ENCODE measurements around the gene TOPAZ1. TPM values are rescaled to one million over a fixed set of nuclear protein-coding genes. Genes with fewer than 3 reads are reported as not detected.
A peak's percentile ranks its signal among the peaks of the same experiment; 100 is the strongest.

The TOPAZ1 gene
- total and polyA plus RNA-seq, 2 of the 13 experiments (the other 11 are each of a cell fraction or from before 2014, with no cell fraction given): not detected

DNA sequence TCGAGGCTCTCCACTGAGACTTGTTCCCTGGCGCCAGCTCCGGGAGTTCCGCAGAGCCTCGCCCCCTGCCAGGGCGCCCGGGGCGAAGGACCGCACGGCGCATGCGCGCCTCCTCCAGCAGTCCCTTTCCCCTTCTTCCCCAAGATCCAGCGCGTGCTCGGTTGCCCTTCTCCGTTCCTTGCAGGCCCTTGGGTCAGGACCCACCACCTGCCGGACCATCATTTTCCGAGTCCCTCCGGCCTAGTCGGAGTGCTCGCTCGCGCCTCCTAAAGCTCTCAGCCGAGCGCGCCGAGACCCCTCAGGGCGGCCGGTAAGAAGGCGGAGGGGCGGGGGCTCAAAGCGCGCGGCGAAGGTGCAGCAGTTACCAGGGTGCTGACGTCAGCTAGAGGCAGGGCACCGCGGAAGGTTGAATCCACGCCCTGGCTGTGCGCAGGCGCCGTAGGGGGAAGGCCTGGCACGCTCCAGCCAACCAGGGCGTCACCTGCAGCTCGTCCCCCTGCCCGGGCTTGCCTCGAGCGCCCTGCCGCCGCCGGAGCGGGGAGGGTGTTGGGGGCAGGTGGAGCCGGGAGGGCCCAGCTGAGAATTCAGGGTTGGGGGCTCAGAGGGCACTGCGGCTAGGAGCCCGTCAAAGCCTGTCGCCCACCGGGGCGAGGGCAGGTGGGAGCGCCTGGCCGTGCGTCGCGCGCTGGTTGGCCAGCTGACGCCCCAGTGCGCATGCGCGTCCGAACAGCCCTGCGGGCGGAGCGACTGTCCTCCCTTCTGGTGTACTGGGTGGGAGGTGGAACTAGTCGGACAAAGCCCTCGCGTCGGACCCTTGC lies 96.5 kb downstream of the TOPAZ1 start, which contains the start of gene TCAIM (continued):
- TF ChIP-seq, protein P1, sequence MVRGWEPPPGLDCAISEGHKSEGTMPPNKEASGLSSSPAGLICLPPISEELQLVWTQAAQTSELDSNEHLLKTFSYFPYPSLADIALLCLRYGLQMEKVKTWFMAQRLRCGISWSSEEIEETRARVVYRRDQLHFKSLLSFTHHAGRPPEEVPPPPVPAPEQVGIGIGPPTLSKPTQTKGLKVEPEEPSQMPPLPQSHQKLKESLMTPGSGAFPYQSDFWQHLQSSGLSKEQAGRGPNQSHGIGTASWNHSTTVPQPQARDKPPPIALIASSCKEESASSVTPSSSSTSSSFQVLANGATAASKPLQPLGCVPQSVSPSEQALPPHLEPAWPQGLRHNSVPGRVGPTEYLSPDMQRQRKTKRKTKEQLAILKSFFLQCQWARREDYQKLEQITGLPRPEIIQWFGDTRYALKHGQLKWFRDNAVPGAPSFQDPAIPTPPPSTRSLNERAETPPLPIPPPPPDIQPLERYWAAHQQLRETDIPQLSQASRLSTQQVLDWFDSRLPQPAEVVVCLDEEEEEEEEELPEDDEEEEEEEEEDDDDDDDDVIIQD (CRISPR knock-in tag; IDR thresholded peaks at IDR 0.05; ENCODE audit: low read depth): peak; percentile 58
- TF ChIP-seq PCBP1 (IDR thresholded peaks at IDR 0.05; ENCODE audit: borderline replicate concordance, low read depth, low read length): peak; percentile 80; the same call in 1 of the 2 replicates
- TF ChIP-seq ZNF761 (CRISPR knock-in tag; conservative IDR thresholded peaks at IDR 0.05): peak; percentile 96
- TF ChIP-seq SRF (IDR thresholded peaks at IDR 0.05; ENCODE audit: low read depth, low read length): no peak
- peak; percentile 99 for TF ChIP-seq ARHGAP35 (CRISPR knock-in tag; IDR thresholded peaks at IDR 0.05; ENCODE audit: borderline replicate concordance)
- TF ChIP-seq, protein P2, sequence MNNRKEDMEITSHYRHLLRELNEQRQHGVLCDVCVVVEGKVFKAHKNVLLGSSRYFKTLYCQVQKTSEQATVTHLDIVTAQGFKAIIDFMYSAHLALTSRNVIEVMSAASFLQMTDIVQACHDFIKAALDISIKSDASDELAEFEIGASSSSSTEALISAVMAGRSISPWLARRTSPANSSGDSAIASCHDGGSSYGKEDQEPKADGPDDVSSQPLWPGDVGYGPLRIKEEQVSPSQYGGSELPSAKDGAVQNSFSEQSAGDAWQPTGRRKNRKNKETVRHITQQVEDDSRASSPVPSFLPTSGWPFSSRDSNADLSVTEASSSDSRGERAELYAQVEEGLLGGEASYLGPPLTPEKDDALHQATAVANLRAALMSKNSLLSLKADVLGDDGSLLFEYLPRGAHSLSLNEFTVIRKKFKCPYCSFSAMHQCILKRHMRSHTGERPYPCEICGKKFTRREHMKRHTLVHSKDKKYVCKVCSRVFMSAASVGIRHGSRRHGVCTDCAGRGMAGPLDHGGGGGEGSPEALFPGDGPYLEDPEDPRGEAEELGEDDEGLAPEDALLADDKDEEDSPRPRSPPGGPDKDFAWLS (CRISPR knock-in tag; IDR thresholded peaks at IDR 0.05; ENCODE audit: borderline replicate concordance): 0 out of 2 replicates have a peak, but pooled peaks have one; percentile 56
- TF ChIP-seq ZNF724P (CRISPR knock-in tag; IDR thresholded peaks at IDR 0.05; ENCODE audit: borderline replicate concordance): peak; percentile 96
- TF ChIP-seq, protein P3, sequence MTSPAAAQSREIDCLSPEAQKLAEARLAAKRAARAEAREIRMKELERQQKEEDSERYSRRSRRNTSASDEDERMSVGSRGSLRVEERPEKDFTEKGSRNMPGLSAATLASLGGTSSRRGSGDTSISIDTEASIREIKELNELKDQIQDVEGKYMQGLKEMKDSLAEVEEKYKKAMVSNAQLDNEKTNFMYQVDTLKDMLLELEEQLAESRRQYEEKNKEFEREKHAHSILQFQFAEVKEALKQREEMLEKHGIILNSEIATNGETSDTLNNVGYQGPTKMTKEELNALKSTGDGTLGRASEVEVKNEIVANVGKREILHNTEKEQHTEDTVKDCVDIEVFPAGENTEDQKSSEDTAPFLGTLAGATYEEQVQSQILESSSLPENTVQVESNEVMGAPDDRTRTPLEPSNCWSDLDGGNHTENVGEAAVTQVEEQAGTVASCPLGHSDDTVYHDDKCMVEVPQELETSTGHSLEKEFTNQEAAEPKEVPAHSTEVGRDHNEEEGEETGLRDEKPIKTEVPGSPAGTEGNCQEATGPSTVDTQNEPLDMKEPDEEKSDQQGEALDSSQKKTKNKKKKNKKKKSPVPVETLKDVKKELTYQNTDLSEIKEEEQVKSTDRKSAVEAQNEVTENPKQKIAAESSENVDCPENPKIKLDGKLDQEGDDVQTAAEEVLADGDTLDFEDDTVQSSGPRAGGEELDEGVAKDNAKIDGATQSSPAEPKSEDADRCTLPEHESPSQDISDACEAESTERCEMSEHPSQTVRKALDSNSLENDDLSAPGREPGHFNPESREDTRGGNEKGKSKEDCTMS (CRISPR knock-in tag; conservative IDR thresholded peaks at IDR 0.05): peak; percentile 45; the same call in 1 of the 2 replicates
- peak; percentile 70; the same call in 1 of the 2 replicates for TF ChIP-seq ZSCAN22 (CRISPR knock-in tag; IDR thresholded peaks at IDR 0.05)
- peak; percentile 99 for TF ChIP-seq ZNF788 (CRISPR knock-in tag; IDR thresholded peaks at IDR 0.05; ENCODE audit: borderline replicate concordance)
- TF ChIP-seq, protein P4, sequence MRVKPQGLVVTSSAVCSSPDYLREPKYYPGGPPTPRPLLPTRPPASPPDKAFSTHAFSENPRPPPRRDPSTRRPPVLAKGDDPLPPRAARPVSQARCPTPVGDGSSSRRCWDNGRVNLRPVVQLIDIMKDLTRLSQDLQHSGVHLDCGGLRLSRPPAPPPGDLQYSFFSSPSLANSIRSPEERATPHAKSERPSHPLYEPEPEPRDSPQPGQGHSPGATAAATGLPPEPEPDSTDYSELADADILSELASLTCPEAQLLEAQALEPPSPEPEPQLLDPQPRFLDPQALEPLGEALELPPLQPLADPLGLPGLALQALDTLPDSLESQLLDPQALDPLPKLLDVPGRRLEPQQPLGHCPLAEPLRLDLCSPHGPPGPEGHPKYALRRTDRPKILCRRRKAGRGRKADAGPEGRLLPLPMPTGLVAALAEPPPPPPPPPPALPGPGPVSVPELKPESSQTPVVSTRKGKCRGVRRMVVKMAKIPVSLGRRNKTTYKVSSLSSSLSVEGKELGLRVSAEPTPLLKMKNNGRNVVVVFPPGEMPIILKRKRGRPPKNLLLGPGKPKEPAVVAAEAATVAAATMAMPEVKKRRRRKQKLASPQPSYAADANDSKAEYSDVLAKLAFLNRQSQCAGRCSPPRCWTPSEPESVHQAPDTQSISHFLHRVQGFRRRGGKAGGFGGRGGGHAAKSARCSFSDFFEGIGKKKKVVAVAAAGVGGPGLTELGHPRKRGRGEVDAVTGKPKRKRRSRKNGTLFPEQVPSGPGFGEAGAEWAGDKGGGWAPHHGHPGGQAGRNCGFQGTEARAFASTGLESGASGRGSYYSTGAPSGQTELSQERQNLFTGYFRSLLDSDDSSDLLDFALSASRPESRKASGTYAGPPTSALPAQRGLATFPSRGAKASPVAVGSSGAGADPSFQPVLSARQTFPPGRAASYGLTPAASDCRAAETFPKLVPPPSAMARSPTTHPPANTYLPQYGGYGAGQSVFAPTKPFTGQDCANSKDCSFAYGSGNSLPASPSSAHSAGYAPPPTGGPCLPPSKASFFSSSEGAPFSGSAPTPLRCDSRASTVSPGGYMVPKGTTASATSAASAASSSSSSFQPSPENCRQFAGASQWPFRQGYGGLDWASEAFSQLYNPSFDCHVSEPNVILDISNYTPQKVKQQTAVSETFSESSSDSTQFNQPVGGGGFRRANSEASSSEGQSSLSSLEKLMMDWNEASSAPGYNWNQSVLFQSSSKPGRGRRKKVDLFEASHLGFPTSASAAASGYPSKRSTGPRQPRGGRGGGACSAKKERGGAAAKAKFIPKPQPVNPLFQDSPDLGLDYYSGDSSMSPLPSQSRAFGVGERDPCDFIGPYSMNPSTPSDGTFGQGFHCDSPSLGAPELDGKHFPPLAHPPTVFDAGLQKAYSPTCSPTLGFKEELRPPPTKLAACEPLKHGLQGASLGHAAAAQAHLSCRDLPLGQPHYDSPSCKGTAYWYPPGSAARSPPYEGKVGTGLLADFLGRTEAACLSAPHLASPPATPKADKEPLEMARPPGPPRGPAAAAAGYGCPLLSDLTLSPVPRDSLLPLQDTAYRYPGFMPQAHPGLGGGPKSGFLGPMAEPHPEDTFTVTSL (CRISPR knock-in tag; IDR thresholded peaks at IDR 0.05; ENCODE audit: borderline replicate concordance): peak; percentile 84; the same call in 1 of the 2 replicates
- TF ChIP-seq NRL (CRISPR knock-in tag; IDR thresholded peaks at IDR 0.05; ENCODE audit: borderline replicate concordance): peak; percentile 100
- no peak for TF ChIP-seq FOXK2 (IDR thresholded peaks at IDR 0.05)
- TF ChIP-seq, protein P5, sequence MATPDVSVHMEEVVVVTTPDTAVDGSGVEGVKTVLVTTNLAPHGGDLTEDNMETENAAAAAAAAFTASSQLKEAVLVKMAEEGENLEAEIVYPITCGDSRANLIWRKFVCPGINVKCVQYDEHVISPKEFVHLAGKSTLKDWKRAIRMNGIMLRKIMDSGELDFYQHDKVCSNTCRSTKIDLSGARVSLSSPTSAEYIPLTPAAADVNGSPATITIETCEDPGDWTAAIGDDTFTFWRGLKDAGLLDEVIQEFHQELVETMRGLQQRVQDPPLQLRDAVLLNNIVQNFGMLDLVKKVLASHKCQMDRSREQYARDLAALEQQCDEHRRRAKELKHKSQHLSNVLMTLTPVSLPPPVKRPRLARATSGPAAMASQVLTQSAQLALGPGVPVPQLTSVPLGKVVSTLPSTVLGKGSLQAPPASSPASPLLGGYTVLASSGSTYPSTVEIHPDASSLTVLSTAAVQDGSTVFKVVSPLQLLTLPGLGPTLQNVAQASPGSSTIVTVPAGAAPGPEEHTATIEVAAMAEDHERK (CRISPR knock-in tag; IDR thresholded peaks at IDR 0.05; ENCODE audit: low read depth): 0 out of 2 replicates have a peak, but pooled peaks have one; percentile 2

All from HepG2 (cell line).